HG02943 (cell line): ENCODE data around the gene ZCCHC8.
A peak's percentile ranks its signal among the peaks of the same experiment; 100 is the strongest.
"Not testable (repeated sequence)": the region's sequence is repeated elsewhere in the genome, so short reads cannot be mapped to it uniquely, and the experiment has no call there.

Experiments
- ATAC-seq: cut with Tn5 transposase; IDR thresholded peaks from one replicate; pipeline ENCODE4 v1.9.1; 2021; ENCODE audit warnings: mild to moderate bottlenecking, low read depth, moderate library complexity; ENCODE audit not compliant: unreplicated experiment

The ZCCHC8 gene

DNA sequence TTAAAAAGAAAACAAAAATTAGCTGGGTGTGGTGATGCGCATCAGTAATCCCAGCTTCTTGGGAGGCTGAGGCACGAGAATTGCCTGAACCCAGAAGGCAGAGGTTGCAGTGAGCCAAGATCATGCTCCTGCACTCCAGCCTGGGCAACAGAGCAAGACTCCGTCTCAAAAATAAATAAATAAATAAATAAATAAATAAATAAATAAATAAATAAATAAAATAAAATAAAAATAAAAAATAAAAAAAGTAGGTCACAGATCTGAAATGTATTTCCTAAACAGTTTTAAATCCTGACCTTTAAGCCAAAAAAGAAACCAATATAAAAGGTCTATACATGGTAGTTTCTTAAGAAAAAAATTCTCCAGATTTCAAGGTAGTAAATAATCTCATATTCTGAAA is 12.3 kb upstream of the ZCCHC8 start:
- ATAC-seq: not testable (repeated sequence)

DNA sequence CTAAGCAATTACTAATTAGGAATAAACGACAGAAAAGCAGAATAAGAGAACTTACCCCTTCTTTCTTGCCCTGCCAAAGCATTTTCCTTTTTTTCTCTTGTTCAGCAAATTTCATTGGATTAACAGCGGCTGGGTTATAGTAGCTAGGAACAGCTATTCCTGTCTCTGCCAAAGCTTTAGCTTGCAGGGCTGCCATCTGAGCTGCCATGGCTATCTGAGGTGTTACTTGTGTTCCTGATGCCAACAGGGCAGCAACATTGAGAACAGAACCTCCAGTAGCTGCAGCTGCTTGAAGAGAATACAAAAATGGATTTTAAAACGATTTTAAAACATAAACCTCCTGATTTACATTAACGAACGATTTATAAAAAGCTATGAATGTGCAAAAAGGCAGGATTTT is 7.4 kb upstream of the ZCCHC8 start:
- ATAC-seq: no peak

DNA sequence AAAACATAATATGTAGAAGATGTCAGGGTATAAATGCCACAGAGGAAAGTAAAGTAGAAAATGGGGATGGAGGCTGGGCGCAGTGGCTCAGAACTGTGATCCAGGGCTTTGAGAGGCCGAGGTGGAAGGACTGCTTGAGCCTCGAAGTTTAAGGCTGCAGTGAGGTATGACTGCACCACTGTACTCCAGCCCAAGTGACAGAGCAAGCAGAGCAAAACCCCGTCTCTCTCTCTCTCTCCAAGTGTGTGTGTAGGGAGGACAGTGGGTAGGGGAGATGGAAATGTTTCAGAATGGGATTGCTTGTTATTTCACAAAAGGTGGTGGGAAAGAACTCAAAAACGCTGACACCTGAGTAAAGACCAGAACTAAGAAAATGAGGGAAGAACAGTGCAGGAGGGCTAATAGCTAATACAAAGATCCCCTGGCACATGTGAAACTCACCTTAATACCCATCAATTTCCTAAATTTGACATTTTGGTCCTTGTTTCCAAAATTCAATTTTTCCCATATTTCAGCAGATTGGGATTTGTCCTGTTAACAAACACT is 5.7 kb upstream of the ZCCHC8 start:
- ATAC-seq: no peak

DNA sequence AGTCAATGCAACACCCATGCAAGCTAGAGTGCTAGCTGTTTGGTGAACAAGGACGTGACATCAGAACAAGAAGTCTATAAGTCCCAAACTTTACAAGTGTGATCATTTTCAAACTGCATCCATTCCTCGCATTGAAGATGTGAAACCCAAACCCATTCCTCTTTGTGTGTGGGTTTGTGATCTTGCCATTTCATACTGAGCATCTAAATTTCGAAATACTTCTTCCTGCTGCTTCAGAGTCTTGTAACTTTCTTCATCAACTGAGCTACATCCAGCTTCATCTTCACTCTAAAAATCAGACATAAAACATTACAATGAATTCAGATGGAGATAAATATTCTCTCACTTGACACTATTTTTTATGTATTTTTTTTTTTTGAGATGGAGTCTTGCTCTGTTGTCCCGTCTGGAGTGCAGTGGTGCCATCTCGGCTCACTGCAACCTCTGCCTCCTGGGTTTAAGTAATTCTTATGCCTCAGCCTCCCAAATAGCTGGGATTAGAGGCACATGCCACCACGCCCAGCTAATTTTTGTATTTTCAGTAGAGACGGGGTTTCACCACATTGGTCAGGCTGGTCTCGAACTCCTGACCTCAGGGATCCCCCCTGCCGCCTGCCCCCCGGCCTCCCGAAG is 4.8 kb upstream of the ZCCHC8 start:
- no peak for ATAC-seq

DNA sequence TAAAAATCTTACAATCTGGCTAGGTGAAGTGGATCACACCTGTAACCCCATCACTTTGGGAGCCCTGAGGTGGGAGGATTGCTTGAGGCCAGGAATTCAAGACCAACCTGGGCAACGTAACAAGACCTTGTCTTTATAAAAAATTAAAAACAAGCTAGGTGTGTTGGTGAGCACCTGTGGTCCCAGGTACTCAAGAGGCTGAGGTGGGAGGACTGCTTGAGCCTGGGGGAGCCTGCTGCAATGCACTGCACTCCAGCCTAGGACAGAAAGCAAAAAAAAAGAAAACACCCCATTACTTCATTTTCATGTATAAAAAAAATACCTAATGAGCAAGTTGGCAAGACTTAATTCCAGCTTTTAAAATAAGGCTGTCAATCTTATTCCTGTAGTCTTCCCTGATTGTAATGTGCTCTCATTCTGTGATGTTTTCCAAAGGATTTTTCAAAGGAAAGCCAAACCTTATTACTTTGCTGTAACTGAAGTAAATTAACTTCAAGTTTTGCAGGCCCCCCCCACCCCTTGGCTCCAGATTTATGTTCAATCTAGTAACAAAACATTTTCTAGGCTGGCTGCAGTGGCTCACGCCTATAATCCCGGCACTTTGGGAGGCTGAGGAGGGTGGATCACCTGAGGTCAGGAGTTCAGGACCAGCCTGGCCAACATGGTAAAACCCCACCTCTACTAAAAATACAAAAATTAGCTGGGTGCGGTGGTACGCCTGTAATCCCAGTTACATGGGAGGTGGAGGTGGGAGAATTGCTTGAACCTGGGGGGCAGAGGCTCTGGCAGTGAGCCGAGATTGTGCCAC is 3.3 kb upstream of the ZCCHC8 start:
- ATAC-seq: no peak

DNA sequence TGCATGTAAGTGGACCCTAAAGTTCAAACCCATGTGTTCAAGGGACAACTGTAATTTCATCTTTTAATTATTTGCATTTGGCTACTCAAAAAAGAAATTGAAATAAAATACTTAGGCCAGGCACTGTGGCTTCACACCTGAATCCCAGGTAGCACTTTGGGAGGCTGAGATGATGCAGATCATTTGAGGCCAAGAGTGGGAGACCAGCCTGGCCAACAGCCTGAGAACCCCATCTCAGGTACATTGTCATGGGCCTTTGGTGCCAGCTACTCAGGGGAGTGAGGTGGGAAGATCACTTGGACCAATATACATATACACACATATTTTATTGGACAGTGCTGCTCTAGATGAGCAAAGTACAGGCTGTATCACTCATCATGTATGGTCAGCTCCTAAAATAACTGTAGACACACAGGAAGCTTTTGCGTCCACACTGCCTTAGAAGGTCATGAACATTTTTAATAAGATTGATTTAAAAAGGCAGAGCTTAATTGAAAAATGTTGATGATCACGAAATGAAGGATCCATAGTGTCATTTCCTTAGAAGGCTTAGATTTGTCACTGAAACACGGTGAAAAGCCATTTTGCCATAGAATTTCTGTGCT is 2.5 kb upstream of the ZCCHC8 start:
- no peak for ATAC-seq

DNA sequence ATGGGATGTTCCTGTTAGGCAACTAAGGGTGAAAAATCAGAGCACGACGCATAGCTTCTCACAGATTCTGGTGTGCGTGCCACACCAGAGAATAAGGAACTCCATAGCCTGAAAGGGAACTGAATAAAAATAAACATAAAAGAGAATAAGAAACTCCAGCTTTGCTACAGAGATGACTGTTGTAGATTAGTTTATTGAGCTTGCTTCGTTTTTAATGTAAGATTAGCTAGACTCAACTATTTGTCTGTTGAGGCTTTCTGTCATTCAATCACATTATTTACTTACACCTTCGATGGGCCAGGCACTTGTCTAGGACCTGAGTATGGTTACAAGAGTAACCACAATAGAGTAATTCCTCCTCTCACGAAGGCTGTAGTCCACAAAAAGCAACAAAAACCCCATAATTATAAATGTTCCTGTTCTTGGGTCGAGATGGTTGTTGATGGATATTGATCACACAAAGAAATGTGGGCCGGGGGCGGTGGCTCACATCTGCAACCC is 807 bp upstream of the ZCCHC8 start:
- ATAC-seq: no peak

DNA sequence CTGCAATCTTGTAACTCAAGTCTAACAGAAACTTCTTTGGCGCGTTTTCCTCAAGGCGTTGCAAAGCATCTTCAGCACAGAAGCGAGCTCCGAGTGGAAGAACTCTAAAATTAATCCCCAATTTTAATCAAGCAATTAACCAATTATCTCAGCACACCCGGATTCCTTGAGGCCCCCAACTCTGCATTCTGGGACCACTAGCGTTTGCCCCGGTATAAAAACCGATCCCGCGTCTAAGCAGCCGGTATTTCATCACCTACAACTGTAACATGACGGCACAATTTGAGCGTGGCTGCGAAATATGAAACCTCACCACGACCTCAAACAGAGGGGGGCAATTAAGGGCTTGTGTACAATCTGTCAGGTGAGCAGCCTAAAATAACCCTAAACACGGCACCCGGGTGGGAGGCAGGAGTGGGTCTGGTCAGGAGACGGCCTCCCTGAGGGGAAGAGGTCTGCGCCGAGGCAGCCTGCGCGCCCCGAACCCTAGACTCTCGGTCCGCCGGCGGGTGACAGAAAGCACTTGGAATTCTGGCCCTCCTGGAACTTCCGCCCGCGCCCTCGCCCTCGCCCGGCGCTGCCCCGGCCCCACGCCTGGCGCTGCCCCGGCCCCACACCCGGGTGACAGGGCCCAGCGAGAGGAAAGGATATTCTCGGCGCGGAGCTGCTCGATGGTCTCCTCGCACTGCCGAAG is 594 bp downstream of the ZCCHC8 start:
- peak; percentile 6 for ATAC-seq

DNA sequence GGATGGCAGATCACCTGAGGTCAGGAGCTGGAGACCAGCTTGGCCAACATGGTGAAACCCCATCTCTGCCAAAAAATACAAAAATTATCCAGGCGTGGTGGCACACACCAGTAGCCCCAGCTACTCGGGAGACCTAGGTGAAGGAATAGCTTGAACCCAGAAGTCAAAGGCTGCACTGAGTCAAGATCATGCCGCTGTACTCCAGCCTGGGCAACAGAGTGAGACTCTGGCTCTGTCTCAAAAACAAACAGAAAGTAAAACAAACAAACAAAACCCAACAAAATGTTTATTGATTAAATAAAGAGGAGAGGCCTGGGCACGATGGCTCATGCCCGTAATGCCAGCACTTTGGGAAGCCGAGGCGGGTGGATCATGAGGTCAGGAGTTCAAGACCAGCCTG is 5.5 kb downstream of the ZCCHC8 start:
- no peak for ATAC-seq

DNA sequence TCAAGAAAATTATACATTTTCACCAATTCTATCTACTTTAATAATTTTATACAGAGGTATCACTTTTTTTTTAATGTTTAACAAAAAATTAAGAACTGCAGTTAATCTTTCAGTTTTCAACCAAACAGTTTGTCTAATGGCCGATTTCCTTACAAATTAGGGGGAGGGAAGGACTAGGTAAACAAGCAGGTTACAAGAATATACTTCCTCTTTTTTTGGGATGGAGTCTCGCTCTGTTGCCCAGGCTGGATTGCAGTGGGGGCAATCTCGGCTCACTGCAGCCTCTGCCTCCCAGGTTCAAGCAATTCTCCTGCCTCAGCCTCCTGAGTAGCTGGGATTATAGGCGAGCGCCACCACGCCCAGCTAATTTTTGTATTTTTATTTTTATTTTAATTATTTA is 7.5 kb downstream of the ZCCHC8 start:
- not testable (repeated sequence) for ATAC-seq

DNA sequence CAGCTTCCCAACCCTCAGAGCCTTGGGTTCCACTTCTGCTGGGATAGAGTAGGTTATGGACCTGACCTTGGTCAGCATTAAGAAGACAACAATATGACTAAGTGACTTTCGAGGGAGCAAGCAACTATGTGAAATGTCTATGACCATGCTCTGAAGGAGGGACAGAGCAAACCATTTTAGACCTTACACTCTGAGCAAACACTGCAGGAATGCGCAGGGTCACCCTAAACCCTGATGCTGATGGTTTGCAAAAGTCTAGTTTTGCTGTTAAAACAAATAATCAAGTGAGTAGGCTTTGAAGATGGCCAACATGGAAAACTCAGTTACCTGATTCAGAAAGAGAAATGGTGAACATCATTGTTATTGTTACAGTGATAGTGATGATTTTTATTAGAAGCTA is 8.7 kb downstream of the ZCCHC8 start:
- ATAC-seq: no peak

DNA sequence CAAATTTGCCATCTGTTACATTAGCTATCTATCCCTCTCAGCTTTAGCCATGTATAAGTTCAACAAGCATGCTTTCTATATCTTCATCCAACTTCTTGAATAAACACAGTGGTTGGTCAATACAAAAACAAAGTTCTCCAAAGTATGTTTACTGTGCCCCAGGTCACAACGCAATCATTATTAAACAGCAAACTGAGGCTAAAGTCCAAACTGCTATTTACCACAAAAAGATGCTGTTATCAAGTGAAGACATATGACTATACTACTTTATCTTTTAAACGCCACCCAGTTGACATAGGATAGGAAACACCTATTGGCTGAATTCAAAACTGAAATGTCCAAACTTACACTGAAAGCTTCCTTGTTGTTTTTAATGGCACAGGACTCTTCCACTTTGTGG is 11.7 kb downstream of the ZCCHC8 start:
- ATAC-seq: no peak

DNA sequence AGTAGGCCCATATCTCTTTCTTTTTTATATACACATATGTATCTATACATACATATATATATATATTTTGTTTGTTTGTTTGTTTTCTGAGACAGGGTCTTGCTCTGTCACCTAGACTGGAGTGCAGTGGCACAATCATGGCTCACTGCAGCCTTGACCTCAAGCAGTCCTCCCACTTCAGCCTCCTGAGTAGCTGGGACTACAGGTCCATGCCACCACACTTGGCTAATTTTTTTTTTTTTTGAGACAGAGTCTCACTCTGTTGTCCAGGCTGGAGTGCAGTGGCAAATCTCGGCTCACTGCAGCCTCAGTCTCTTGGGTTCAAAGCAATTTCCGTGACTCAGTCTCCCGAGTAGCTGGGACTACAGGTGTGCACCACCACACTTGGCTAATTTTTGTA is 12.9 kb downstream of the ZCCHC8 start:
- ATAC-seq: not testable (repeated sequence)

DNA sequence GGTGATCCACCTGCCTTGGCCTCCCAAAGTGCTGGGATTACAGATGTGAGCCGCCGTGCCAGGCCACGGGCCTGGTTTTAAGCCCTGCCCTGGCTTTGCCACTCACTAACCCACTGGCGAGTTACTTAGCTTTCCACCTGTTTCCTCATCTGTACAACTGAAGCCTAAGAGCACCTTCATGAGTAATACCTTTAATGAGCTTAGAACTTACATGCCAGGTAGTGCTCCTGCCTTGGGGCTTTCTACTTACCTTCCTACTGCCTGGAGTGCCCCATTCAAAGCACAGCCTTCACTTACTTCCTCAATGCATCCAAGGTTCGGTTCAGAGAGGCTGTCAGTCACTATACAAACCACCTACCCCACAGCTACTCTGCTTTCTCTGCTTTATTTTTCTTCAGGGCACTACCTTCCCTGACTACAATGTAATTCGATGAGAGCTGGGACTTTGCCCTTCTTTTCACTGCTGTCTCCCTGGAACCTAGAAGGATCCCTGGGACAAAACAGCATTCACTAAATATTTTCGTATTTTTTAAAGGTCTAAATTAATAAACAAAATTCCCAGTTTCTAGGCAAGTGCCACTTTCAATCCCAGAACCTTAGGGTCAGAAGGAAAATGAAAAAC is 13.8 kb downstream of the ZCCHC8 start:
- ATAC-seq: no peak

DNA sequence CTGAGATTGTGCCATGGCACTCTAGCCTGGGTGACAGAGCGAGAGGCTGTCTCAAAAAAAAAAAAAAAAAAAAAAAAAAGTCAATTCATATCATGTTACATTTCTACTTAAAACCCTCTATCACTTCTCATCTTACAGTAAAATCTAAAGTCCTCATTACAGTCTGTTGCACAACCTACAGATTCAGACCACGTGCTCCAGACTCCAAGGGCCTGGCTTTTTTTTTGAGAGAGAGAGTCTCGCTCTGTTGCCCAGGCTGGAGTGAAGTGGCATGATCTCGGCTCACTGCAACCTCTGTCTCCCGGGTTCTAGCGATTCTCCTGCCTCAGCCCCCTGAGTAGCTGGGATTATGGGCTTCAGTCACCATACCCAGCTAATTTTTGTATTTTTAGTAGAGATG is 14.4 kb downstream of the ZCCHC8 start:
- not testable (repeated sequence) for ATAC-seq

DNA sequence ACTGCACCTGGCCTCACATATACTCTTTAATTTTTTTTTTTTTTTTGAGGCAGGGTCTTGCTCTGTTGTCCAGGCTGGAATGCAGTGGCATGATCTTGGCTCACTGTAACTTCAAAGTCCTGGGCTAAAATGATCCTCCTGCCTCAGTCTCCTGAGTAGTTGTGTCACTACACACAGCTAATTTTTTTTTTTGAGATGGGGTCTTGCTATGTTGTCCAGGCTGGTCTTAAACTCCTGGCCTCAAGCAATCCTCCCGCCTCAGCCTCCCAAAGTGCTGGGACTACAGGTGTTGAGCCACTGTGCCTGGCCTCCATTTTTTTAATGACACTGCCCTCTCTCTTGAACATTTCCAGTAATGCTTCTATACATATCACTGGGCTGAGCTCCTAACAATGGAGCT is 16.3 kb downstream of the ZCCHC8 start:
- ATAC-seq: not testable (repeated sequence)

DNA sequence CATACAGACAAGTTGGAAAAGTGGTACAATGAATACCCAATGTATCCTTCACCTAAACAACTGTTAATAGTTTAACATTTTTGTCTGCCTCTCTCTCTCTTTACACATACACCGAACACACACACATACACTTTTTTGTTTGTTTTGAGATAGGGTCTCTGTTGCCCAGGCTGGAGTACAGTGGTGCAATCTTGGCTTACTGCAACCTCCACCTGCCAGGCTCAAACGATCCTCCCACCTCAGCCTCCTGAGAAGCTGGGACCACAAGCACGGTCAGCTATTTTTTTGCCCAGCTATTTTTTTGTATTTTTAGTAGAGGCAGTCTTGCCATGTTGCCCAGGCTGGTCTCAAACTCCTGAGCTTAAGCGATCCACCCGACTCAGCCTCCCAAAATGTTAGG is 16.8 kb downstream of the ZCCHC8 start:
- no peak for ATAC-seq

DNA sequence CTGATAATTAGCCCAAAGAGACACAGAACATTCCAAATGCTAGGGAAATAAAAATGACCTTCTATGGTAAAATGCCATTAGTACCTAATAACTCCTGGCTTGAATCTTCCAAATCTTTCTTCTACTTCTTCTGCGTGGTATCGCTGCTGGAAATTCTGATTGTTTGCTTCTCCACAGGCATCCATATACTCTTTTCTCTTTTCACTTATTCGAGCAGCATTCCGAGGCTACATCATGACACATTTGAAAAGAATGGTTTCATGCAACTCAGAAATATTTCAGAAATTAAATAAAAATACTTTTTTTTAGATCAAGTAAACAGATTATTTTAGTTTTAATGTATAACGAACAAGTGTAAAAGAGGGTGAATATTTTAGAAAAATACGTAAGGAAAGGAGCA is 18.9 kb downstream of the ZCCHC8 start:
- no peak for ATAC-seq

DNA sequence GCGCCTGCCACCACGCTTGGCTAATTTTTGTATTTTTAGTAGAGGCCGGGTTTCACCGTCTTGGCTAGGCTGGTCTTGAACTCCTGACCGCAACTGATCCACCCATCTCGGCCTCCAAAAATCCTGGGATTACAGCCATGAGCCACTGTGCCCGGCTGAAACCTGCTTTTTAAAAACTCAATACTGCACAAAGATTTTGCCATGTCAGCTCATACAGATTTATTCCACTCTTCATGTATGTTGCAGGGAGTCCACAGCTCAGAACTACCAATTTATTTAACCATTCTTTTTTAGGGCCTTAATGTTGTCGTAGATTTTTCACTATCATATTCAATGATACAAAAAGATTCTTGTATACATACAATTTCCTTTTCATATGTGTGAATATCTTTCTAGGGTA is 20.0 kb downstream of the ZCCHC8 start:
- no peak for ATAC-seq

DNA sequence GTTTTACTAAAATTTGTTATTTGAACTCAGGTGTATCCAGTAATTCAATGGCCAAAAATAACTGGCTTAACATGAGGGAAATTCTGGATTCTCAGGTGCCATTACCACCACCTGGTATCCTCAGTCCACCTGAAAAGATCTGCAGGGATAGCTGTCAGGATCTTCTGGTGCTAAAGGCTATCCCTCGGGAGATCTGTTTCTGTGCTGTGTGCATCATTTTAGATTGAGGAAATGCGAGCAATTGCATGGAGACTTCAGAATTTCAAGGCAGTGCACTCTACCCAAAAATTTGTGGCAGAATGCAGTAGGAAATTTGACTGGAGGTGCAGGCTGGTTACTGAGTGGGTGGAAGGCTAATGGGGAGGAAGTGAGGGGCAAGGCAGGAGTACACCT is 26.4 kb downstream of the ZCCHC8 start:
- ATAC-seq: no peak
